ENCODE results near the gene EDEM3. TPM values are rescaled to one million over a fixed set of nuclear protein-coding genes. Genes with fewer than 3 reads are reported as not detected.

Gene EDEM3
- polyA plus RNA-seq, 1 donor (not counting 4 experiments of a cell fraction or from before 2014, with no cell fraction given): 23.6 TPM

DNA sequence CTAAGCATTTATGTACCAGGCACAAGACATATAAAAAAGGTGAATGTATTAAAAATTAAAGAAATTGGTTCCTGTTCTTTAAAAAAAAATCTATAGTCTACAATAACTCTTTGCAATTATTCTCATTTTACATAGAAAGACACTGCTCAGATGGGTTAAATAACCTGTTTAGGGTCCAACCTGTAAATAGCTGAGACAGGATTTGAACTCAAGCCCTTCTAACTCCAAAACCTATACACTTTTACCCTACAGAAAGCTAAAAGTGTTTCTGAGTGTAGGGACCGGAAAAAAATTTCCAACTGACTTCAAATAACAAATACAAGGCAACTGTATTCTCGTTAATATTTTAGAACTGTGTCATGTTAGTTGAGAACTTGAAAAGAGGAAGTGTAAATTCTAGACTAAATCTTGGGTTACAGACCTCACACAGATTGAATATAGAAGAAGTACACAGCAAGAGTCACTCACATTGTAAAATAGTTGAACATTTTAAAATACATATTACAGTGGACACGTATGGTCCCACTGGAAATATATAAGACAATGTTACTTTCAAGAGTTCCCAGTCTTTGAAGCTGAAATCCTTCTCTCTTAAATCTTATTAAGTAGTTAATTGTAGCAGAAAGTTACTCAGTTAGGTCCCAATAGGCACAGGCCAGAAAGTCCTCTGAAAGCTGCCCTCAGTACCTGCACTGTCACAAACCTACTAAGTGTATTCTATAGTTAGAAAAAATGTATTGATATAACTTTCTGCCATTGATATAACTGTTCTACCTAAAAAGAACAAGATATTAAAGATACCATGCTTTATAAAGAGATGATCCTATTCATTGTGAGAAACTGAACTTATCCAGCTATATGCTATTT, 7.3 kb downstream of the EDEM3 start:
- FAIRE-seq: no peak
- Histone ChIP-seq H3K36me3 (ENCODE audit: control insufficient read depth in 2 of 2, extremely low read depth in 1 of 2, insufficient read depth in 2 of 2, low read length in 2 of 2) (peaks cover 0 to 2% of the 10 kb centered on the region in 2 experiments), H3K79me2 (ENCODE audit: control insufficient read depth, insufficient read depth, low read length) (peaks cover 5% of the 10 kb centered on the region), H3K27me3 (ENCODE audit: control insufficient read depth, extremely low read depth, insufficient read depth, low read length) (no peaks in the 10 kb centered on the region), H3K9me3 (ENCODE audit: control insufficient read depth, low read depth, low read length) (no peaks in the 10 kb centered on the region), H4K20me1 (ENCODE audit: control insufficient read depth, extremely low read depth, insufficient read depth, low read length) (no peaks in the 10 kb centered on the region), H3K9me1 (ENCODE audit: control insufficient read depth, extremely low read depth, insufficient read depth, low read length) (no peaks in the 10 kb centered on the region), H3K4me3 (ENCODE audit: control insufficient read depth in 2 of 3, extremely low read depth in 1 of 3, insufficient read depth in 2 of 3, low read depth in 1 of 3, low read length in 3 of 3) (no peak overlapping the region), H3K27ac (ENCODE audit: control insufficient read depth, insufficient read depth, low read length) (no peak overlapping the region), H3K4me1 (ENCODE audit: control insufficient read depth, extremely low read depth, insufficient read depth, low read length) (no peaks in the 10 kb centered on the region), H2AFZ (ENCODE audit: control insufficient read depth, low read length) (no peak overlapping the region), H3K9ac (ENCODE audit: control insufficient read depth, extremely low read depth, insufficient read depth, low read length) (no peak overlapping the region), H3K4me2 (ENCODE audit: control insufficient read depth, extremely low read depth, insufficient read depth, low read depth, low read length) (no peak overlapping the region)
- no peak for DNase-seq (ENCODE audit: low read depth, low spot score)
- dilution Hi-C loops (cut with MboI; ENCODE audit: extremely low pct_ligation_motif_present, low sequenced_read_pairs): no loop called here
- TF ChIP-seq, protein P1, sequence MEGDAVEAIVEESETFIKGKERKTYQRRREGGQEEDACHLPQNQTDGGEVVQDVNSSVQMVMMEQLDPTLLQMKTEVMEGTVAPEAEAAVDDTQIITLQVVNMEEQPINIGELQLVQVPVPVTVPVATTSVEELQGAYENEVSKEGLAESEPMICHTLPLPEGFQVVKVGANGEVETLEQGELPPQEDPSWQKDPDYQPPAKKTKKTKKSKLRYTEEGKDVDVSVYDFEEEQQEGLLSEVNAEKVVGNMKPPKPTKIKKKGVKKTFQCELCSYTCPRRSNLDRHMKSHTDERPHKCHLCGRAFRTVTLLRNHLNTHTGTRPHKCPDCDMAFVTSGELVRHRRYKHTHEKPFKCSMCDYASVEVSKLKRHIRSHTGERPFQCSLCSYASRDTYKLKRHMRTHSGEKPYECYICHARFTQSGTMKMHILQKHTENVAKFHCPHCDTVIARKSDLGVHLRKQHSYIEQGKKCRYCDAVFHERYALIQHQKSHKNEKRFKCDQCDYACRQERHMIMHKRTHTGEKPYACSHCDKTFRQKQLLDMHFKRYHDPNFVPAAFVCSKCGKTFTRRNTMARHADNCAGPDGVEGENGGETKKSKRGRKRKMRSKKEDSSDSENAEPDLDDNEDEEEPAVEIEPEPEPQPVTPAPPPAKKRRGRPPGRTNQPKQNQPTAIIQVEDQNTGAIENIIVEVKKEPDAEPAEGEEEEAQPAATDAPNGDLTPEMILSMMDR (optimal IDR thresholded peaks at IDR 0.05 in 1 of 3, IDR thresholded peaks at IDR 0.05 in 1 of 3, conservative IDR thresholded peaks at IDR 0.05 in 1 of 3; ENCODE audit: extremely low read depth in 1 of 3, insufficient read depth in 2 of 3, low read length in 3 of 3): no peak
- TF ChIP-seq EZH2 (IDR thresholded peaks at IDR 0.05; ENCODE audit: low read length): no peak

GRCh38 chr1:184745929-184746638, 8.6 kb downstream of the EDEM3 start:
- Histone ChIP-seq H3K79me2 (ENCODE audit: control insufficient read depth, insufficient read depth, low read length) (peaks cover 2% of the 10 kb centered on the region), H3K4me2 (ENCODE audit: control insufficient read depth, extremely low read depth, insufficient read depth, low read depth, low read length) (no peak overlapping the region), H4K20me1 (ENCODE audit: control insufficient read depth, extremely low read depth, insufficient read depth, low read length) (no peaks in the 10 kb centered on the region), H3K9me3 (ENCODE audit: control insufficient read depth, low read depth, low read length) (no peaks in the 10 kb centered on the region), H3K4me3 (ENCODE audit: control insufficient read depth in 2 of 3, extremely low read depth in 1 of 3, insufficient read depth in 2 of 3, low read depth in 1 of 3, low read length in 3 of 3) (no peak overlapping the region), H3K4me1 (ENCODE audit: control insufficient read depth, extremely low read depth, insufficient read depth, low read length) (no peaks in the 10 kb centered on the region), H3K36me3 (ENCODE audit: control insufficient read depth in 2 of 2, extremely low read depth in 1 of 2, insufficient read depth in 2 of 2, low read length in 2 of 2) (peaks cover 0 to 2% of the 10 kb centered on the region in 2 experiments), H3K9me1 (ENCODE audit: control insufficient read depth, extremely low read depth, insufficient read depth, low read length) (no peaks in the 10 kb centered on the region), H3K9ac (ENCODE audit: control insufficient read depth, extremely low read depth, insufficient read depth, low read length) (no peak overlapping the region), H3K27ac (ENCODE audit: control insufficient read depth, insufficient read depth, low read length) (no peak overlapping the region), H3K27me3 (ENCODE audit: control insufficient read depth, extremely low read depth, insufficient read depth, low read length) (no peaks in the 10 kb centered on the region), H2AFZ (ENCODE audit: control insufficient read depth, low read length) (no peak overlapping the region)
- dilution Hi-C loops (cut with MboI; ENCODE audit: extremely low pct_ligation_motif_present, low sequenced_read_pairs): no loop called here
- FAIRE-seq (no peak), DNase-seq (ENCODE audit: low read depth, low spot score) (no peak)
- TF ChIP-seq, protein P1 (optimal IDR thresholded peaks at IDR 0.05 in 1 of 3, IDR thresholded peaks at IDR 0.05 in 1 of 3, conservative IDR thresholded peaks at IDR 0.05 in 1 of 3; ENCODE audit: extremely low read depth in 1 of 3, insufficient read depth in 2 of 3, low read length in 3 of 3): no peak
- no peak for TF ChIP-seq EZH2 (IDR thresholded peaks at IDR 0.05; ENCODE audit: low read length)

Measured in keratinocyte (primary cell).